ENCODE results near the gene KIF27. TPM values are rescaled to one million over a fixed set of nuclear protein-coding genes. Genes with fewer than 3 reads are reported as not detected.
"Not testable (repeated sequence)": the region's sequence is repeated elsewhere in the genome, so short reads cannot be mapped to it uniquely, and the experiment has no call there.

The KIF27 gene
- total RNA-seq, 1 experiment from 2014 or later = 3.0 TPM

DNA sequence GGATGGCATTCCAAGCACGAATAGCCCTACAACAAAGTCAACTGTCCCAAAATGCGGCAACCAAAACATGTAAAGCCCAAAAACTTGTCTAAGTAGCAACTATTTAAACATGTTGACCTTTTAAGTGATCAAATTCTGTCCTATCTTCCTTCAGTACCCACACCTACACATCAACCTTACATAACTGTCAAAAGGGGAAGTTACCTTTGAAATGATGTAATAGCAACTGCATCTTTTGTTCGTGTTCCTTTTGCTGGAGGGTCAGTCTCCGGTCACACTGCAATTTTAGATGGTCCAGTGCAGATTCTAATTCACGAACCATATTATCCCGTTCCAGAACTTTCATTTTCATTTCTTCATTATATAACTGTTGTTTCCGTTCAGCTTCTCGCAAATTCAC, 71.3 kb downstream of the KIF27 start:
- in situ Hi-C loops (cut with HindIII; ENCODE audit: low pct_unique_long_range_greater_than_20kb, low sequenced_read_pairs); DNase-seq (ENCODE audit: low read depth, low spot score): not testable (repeated sequence)

DNA sequence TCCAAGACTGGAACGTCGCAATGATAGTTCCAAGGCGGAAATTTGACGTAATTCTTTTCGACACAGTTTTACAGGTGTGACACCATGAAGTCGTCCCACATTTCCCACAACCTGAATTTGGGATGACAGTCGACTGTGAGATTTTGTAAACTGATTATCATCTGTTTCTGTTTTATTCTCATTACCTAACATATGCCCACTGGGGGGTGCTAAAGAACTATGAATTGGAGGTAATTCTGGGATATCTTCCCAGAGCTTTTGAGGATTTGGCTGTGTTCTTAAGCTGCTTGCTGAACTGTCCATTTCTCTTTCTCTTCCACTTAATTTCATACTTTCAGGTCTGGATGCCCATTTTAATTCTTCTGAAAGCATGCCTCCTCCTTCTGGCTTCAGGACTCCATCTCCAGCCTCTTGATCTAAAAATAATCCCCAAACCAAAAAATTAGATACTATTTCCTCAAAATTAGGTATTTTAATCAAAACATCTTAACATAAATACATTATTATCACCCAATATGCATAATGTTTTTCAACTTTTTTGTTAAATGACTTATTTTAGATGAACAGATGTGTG, 84.1 kb downstream of the KIF27 start:
- DNase-seq (ENCODE audit: low read depth, low spot score); in situ Hi-C loops (cut with HindIII; ENCODE audit: low pct_unique_long_range_greater_than_20kb, low sequenced_read_pairs): not testable (repeated sequence)

DNA sequence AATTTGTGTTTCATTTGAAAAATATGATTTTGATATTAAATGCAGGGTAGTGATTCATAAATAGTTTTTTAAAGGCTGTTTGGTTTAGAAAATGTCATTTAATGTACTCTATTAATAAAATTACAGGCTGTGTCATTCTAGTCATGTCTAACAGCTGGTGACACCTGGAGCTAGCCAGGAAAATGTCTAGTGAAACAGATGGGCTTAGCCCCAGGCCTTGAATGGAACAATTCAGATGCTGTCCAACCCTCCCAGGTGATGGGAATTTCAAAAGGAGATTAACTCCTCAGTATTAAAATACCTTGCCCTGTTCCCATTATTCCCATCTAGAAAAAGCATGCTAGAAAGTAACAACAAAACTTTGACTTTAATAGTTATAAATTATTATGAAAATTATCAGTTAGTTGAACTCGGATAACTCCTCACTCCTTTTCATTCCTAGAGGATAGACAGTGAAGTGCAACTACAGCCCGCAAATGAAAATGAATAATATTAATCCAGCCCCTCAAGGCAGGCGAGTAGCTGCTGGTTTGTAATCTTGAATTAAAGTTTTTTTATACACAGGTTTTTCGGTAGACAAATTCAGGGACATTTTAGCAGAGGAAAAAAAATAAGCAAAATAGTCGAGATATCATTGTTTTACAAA, 90.7 kb downstream of the KIF27 start:
- in situ Hi-C loops (cut with HindIII; ENCODE audit: low pct_unique_long_range_greater_than_20kb, low sequenced_read_pairs) = not testable (repeated sequence)
- DNase-seq (ENCODE audit: low read depth, low spot score) = peak; percentile 11

DNA sequence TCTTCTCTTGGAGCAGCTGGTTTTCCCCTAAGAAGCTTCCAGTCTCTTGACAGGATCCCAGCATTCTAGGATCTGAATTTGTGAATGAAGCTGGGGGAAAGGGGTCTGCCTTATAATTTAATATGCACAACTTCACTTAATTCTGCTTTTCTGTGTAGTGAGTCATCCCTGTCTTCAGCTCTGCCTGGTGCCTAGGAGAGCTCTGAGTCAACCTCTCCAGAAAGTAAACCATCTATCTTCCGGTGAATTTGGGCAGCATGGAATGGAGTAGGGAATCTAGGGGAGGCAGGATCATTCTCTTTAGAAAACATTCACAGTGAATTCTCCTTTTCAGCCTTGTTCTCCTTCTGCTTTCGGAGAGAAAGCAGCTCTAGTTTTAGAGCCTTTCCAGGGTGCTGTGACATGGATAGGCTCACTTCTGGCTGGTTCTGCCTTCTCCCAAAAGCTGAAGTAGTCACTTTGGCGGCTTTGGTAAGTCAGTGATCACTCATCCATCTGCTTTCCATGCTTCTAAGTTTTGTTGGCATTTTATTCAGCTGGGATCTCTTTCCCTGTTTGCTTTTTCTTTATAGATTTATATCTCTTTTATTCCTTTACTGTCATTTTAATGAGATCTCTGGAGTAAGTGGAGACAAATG, 96.1 kb downstream of the KIF27 start:
- in situ Hi-C loops (cut with HindIII; ENCODE audit: low pct_unique_long_range_greater_than_20kb, low sequenced_read_pairs); DNase-seq (ENCODE audit: low read depth, low spot score): not testable (repeated sequence)

DNA sequence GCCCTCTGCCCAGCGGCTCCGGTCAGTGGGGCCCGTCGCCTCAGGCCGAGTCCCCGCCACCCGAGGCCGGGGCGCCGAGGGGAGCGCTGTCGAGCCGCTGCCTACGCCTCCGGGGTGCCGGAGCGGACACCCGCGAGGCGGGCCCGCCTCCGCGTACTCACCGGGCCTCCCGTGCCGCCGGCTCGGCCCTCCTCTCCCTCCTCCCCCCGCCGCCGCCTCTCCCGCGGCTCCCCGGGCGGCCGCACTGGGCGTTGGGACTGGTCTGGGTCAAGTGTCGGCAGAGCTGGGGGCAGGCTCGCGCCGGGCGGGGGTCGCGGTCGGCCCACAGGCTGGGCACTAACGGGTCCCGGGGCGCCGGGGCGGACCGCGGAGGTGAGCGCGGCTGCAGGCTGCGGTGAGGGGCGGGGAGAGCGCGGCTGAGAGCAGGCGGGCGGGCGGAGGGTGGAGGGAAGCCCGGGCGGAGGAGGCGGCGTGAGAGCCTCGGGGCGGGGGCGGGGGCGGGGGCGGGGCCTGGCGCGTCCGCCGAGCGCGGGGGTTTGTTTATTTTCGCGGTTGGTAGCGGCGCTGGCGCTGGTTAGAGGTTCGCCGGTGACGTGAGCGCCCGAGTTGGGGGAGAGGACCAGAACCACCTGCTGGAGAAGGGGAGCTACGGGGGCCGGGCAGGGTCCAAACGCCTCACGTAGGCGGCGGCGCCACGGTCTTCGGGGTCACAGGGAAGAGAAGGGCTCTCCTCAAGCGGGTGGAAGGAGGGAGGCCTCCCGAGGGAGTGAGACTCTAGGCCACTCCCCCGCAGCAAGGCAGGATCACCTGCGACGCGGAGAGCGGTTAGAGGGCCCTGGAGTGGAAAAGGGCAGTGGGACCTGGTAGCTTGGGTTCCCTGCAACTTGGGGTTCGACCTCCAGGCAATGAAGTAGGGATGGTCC, 103.6 kb downstream of the KIF27 start, which contains the start of gene GKAP1:
GKAP1 (minus strand) TSS at position 414 of the 923 bp plus-strand sequence. CDS start 11,252 bp downstream, outside the sequence.
- in situ Hi-C loops (cut with HindIII; ENCODE audit: low pct_unique_long_range_greater_than_20kb, low sequenced_read_pairs) = not testable (repeated sequence)

DNA sequence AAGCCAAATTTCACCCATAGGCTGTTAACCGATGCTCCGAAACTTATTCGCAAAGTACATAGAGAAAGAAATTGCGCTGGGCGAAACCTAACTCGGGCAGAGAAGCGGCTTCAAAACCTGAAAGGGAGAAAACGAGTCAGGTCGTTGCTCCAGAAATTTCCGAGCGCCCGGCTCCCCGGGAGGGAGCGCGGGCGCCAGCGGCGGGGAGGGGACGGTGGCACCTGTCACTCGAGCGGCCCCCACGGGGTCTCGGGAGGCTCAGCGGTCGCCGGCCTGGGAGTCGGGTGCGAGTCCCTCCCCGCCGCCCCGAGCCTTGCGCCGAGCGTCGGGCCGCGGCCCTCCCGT, 104.2 kb downstream of the KIF27 start:
- in situ Hi-C loops (cut with HindIII; ENCODE audit: low pct_unique_long_range_greater_than_20kb, low sequenced_read_pairs); DNase-seq (ENCODE audit: low read depth, low spot score): not testable (repeated sequence)

More for the DNA sequence above, 103.6 kb downstream of the KIF27 start, which contains the start of gene GKAP1:
- peak; percentile 50 for DNase-seq (ENCODE audit: low read depth, low spot score)

DNA sequence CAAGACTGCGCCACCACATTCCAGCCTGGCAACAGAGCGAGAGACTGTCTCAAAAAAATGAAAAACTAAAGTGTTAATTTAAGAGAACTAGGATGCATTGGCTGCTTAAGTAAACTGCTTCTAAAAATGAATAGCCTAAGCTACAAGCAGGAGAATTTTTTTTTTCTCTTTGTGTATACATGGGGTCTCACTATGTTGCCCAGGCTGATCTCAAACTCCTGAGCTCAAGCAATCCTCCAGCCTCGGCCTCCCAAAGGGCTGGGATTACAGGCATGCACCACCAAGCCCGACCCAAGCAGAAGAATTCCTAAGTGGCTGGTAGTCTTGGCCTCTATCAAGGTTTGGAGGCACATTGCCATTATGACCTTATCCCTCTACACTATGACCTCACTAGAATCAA, 106.1 kb downstream of the KIF27 start:
- DNase-seq (ENCODE audit: low read depth, low spot score); in situ Hi-C loops (cut with HindIII; ENCODE audit: low pct_unique_long_range_greater_than_20kb, low sequenced_read_pairs): not testable (repeated sequence)

DNA sequence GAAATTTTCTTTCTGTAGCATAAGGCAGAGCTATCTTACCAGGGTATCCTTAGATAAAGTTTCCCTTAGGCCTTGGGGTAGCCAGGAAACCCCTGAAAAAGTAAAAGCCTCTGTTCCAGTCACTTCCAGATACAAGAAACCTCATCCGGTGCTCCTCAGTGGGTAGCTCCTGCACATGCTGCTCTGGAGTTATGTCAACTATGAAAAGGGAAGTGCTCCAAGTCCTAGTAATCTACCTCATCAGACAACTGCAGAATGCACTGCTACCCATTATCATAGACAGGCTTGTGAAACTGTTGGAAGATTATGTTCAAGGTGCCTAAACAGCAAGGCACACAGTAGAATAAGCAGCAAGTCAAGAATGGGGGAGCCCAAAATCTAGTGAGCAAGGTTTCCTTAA, 112.0 kb downstream of the KIF27 start:
- DNase-seq (ENCODE audit: low read depth, low spot score); in situ Hi-C loops (cut with HindIII; ENCODE audit: low pct_unique_long_range_greater_than_20kb, low sequenced_read_pairs): not testable (repeated sequence)

DNA sequence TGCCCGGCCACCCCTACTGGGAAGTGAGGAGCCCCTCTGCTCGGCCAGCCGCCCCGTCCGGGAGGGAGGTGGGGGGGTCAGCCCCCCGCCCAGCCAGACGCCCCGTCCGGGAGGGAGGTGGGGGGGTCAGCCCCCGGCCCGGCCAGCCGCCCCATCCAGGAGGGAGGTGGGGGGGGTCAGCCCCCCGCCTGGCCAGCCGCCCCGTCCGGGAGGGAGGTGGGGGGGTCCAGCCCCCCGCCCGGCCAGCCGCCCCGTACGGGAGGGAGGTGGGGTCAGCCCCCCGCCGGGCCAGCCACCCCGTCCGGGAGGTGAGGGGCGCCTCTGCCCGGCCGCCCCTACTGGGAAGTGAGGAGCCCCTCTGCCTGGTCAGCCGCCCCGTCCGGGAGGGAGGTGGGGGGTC, 116.8 kb downstream of the KIF27 start:
- in situ Hi-C loops (cut with HindIII; ENCODE audit: low pct_unique_long_range_greater_than_20kb, low sequenced_read_pairs); DNase-seq (ENCODE audit: low read depth, low spot score): not testable (repeated sequence)

DNA sequence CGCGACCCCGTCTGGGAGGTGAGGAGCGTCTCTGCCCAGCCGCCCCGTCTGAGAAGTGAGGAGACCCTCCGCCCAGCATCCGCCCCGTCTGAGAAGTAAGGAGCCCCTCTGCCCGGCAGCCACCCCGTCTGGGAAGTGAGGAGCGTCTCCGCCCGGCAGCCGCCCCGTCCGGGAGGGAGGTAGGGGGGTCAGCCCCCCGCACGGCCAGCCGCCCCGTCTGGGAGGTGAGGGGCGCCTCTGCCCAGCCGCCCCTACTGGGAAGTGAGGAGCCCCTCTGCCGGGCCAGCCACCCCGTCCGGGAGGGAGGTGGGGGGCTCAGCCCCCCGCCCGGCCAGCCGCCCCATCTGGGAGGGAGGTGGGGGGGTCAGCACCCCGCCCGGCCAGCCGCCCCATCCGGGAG, 117.3 kb downstream of the KIF27 start:
- in situ Hi-C loops (cut with HindIII; ENCODE audit: low pct_unique_long_range_greater_than_20kb, low sequenced_read_pairs); DNase-seq (ENCODE audit: low read depth, low spot score): not testable (repeated sequence)

DNA sequence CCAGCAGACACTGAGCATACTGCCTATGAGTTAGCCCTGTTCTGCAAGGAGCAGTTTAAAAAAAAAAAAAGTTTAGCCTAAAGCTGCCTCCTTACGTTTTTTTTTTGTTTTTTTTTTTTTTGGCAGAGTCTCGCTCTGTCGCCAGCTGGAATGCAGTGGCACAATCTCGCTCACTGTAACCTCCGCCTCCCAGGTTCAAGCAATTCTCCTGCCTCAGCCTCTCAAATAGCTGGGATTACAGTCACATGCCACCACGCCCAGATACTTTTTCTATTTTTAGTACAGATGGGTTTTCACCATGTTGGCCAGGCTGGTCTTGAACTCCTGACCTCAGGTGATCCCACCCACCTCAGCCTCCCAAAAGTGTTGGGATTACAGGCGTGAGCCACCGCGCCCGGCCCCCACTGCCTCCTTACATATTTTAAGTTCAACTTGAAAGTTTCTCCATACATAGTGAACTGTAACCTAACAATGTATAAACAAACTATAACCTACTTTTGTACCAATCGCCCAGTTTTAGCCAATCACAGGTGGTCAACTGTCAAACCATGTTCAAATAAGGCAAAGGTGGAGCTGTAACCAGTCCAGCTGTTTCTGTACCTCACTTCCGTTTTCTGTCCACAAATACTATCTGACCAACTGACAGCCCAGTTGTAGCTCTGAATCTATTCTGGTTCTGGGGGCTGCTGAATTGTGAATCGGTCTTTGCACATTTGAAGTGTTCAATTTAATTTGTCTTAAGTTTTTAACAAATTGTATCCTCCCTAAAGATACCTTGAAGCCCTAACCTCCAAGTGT, 120.8 kb downstream of the KIF27 start:
- in situ Hi-C loops (cut with HindIII; ENCODE audit: low pct_unique_long_range_greater_than_20kb, low sequenced_read_pairs) = no loop called here
- no peak for DNase-seq (ENCODE audit: low read depth, low spot score)

DNA sequence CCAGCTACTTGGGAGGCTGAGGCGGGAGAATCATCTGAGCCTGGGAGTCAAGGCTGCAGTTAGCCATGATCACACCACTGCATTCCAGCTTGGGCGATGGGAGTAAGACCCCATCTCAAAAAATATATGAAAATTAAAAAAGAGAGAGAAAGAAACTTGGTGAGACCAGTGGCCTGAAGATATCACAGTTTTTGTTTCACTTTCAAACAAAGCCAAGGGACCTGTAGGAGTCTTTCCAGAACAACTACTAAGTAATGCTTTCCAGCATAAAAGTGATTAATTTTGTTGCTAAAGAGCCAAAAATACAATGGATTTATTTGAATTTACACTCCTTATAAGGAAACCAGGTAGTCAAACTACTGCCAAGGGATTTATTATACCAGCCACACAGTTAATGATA, 127.2 kb downstream of the KIF27 start:
- no peak for DNase-seq (ENCODE audit: low read depth, low spot score)

DNA sequence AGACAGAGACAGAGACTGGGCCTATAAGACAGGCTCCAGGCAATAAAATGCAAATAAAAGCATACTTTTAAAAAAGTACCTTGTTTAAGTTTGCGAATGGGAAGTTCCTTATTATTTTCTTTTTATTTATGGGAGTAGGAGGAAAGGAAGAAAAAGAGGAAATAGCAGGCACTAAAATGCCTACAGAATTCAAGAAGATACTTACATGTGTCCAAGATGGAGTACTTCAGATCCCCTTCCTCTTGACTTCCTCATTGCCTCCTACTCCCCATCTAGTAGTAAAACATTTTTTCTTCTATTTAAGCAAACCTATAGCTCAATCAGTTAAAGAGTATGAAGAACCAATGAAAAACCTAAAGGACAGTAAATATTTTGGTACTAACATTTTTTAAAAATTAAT, 128.5 kb downstream of the KIF27 start:
- in situ Hi-C loops (cut with HindIII; ENCODE audit: low pct_unique_long_range_greater_than_20kb, low sequenced_read_pairs) = no loop called here
- DNase-seq (ENCODE audit: low read depth, low spot score) = no peak

More for the DNA sequence above, 127.2 kb downstream of the KIF27 start:
- in situ Hi-C loops (cut with HindIII; ENCODE audit: low pct_unique_long_range_greater_than_20kb, low sequenced_read_pairs) = no loop called here

Other genes starting within 250 kb of the KIF27 start
- 176 and 182 TPM in 2 replicates for gene UBQLN1, start 213.5 kb downstream of the KIF27 start, total RNA-seq (2014; rRNA removed; shearing (Covaris generic))
- 1.2 and 2.1 TPM in 2 replicates for gene GKAP1, start 103.7 kb downstream of the KIF27 start, total RNA-seq (2014; rRNA removed; shearing (Covaris generic))
- gene HNRNPK, start 58.8 kb upstream of the KIF27 start, total RNA-seq (2014; rRNA removed; shearing (Covaris generic)) = 728 and 761 TPM in 2 replicates
- gene RMI1, start 59.4 kb upstream of the KIF27 start, total RNA-seq (2014; rRNA removed; shearing (Covaris generic)) = 5.1 and 5.9 TPM in 2 replicates

All from SK-MEL-5 (cell line).